Mucosa of descending colon (tissue), 3 donors: ENCODE data around the gene POU2AF3. TPM values are rescaled to one million over a fixed set of nuclear protein-coding genes. Genes with fewer than 3 reads are reported as not detected.

Source experiments
- ATAC-seq: fragments of 200-7000 bp; cut with Tn5 transposase; one replicate; pipeline ENCODE4 v1.9.1; 2020; ENCODE audit warnings: mild to moderate bottlenecking, moderate library complexity
- DNase-seq, 3 donors: peaks; one replicate each; pipeline ENCODE4 v3.0.0-alpha.2; 2020
- H3K36me3 ChIP-seq: fragments of 200-600 bp; one replicate; pipeline ENCODE4 v1.8.0; 2021; ENCODE audit warnings: low read depth, mild to moderate bottlenecking
- H3K4me1 ChIP-seq: fragments of 200-600 bp; one replicate; pipeline ENCODE4 v1.8.0; 2021; ENCODE audit warnings: low read depth, mild to moderate bottlenecking
- H3K4me3 ChIP-seq: fragments of 200-600 bp; one replicate; pipeline ENCODE4 v1.8.0; 2021; ENCODE audit warnings: mild to moderate bottlenecking
- H3K9me3 ChIP-seq: fragments of 200-600 bp; one replicate; pipeline ENCODE4 v1.8.0; 2021; ENCODE audit warnings: mild to moderate bottlenecking
- CTCF ChIP-seq: fragments of 200-600 bp; IDR thresholded peaks from one replicate; pipeline ENCODE4 v1.8.0; 2022; ENCODE audit warnings: antibody characterized with exemption, mild to moderate bottlenecking
- intact Hi-C, 2 donors: fragments of 100-400 bp; cut with DNase I in 1 of 2; cut with micrococcal nuclease in 1 of 2; formaldehyde crosslinking; loops; one replicate each; pipeline versions ENCODE4 v1.11.0 to v1.11.1; 2022; cut with DNase I, micrococcal nuclease
- microRNA-seq: library from miRNA; unstranded; fragments of <30 nt; microRNA quantifications from one replicate; pipeline ENCODE4, GENCODE V29; 2019
- total RNA-seq, 3 donors: library from RNA; stranded (reverse); fragmentation: NEBNext Ultra II Directional in 2 of 3; extraction: Animal tissue kit (Norgen Biotek cat#: 25700) in 2 of 3; gene quantifications; one replicate each; pipeline versions ENCODE4 v1.2.1 to v1.2.4, GENCODE V29; 2021 to 2023
- donor health status: DM: no; HTN: no; CAD: no; lungs with moderate emphysema.
- donor health status: DM: no; HTN: no; CAD: no.
- donor health status: DM: no; HTN: yes; CAD: no.

POU2AF3 gene
- total RNA-seq, 3 donors from 2014 or later = 6.7 to 14.5 (median 8.1) TPM

DNA sequence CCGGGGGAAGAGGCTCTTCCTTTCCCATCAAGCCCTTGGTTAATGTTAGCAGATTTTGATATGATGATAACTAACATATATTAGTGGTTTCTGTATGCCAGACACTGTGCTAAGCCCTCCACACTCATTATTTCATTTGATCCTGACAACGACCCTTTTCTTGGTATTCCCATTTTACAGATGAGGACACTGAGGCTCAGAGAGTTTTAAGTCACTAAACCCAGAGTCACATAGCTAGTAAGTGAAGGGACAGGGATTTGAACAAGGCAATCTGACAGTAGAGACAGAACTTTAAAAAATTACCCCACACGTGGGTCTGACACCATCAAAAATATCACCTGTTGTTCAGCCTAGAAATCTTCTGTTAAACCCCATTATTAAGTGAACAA, 58.3 kb downstream of the POU2AF3 start:
- DNase-seq = no peak
- peaks cover 22% of the 10 kb centered on the region for H3K4me1 ChIP-seq

DNA sequence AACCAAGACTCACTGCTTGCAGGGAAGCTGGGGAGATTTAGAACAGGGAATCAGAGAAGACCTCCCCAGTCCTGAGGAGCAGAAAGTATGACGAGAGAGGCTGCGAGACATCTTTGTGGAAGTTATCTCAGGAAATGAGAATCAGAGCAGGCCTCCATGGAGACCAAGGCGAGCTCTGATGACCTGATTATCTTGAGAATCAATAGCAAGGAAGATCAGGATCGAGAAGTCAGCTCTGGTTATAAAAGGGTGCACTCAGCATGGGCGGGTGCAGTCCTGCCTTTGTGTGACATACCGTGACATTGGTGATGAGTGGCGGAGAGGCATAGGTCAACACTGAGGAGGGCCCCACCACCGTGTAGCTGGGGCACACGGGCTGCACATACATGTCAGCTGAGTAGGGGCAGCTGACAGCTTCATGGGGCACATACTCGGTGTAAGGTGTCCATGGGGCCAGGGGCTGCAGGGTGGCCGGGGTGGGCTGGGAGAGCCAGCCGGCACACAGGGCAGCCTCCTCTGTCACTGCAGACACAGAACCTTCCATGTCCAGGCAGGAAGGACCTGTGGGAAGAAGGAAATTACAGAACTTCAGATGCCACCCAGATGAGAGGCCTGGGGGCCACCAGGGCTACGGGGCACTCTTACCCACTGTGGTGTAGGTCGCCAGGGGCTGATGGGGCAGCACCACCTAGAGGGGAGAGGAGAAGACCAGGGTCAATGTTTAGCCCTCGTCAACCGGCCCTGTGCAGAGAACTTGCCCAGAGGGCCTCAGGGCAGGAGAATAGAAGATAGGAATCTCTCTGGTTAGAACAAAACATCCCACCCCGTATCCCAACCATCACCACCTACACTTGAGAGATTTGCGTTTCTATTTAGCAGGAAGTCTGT, 59.0 kb downstream of the POU2AF3 start:
- no peak for TF ChIP-seq CTCF
- no peak for DNase-seq

More for the DNA sequence above, 58.3 kb downstream of the POU2AF3 start:
- intact Hi-C loops = no loop called here
- TF ChIP-seq CTCF = no peak
- no peaks in the 10 kb centered on the region for H3K36me3 ChIP-seq
- no peaks in the 10 kb centered on the region for H3K9me3 ChIP-seq
- ATAC-seq = no peak
- H3K4me3 ChIP-seq = no peak overlapping the region

More for the DNA sequence above, 59.0 kb downstream of the POU2AF3 start:
- ATAC-seq = no peak
- Histone ChIP-seq H3K4me3 (no peak overlapping the region), H3K36me3 (no peaks in the 10 kb centered on the region), H3K9me3 (no peaks in the 10 kb centered on the region), H3K4me1 (peaks cover 23% of the 10 kb centered on the region)
- intact Hi-C loops = no loop called here

Small RNAs within 50 kb of the gene (microRNA-seq; reads per million reads assigned to microRNA genes)
- not detected for gene MIR4491

Other genes starting within 250 kb of the POU2AF3 start
- 1 to 10 TPM; 1.0 to 2.1 (median 2.1) TPM for gene POU2AF2, start 52.8 kb upstream of the POU2AF3 start, total RNA-seq
- 1 to 10 TPM; 2.8 to 9.3 (median 5.4) TPM for gene POU2AF1, start 80.7 kb downstream of the POU2AF3 start, total RNA-seq
- gene BTG4, start 213.8 kb downstream of the POU2AF3 start, total RNA-seq = not detected
- not detected for gene HOATZ, start 216.2 kb downstream of the POU2AF3 start, total RNA-seq
- gene LAYN, start 242.2 kb downstream of the POU2AF3 start, total RNA-seq = 10 to 100 TPM in 1 of 3 donors, 1 to 10 TPM in 1, under 1 TPM in 1; 0.90 to 22.9 (median 2.7) TPM